Caco-2 (cell line): ENCODE data around the gene EEF1AKMT4. TPM values are rescaled to one million over a fixed set of nuclear protein-coding genes. Genes with fewer than 3 reads are reported as not detected.

Experiments
- BruUV-seq: library from RNA; stranded (reverse); fragments of 400-500 nt; replicated peaks from 2 replicates; lab custom pipeline; 2021; lab: Mats Ljungman, UMichigan
- CTCF ChIA-PET: fragments of 300-600 bp; sonication (Branson Sonifier 250); formaldehyde crosslinking; loops from one replicate; lab custom pipeline; 2022; ENCODE audit warnings: antibody characterized with exemption; lab: Charles Lee
- POLR2A ChIA-PET: fragments of 300-600 bp; sonication (Branson Sonifier 250); formaldehyde crosslinking; loops from one replicate; lab custom pipeline; 2022; ENCODE audit warnings: antibody characterized with exemption; lab: Charles Lee
- DNase-seq, 2 experiments: peaks; one replicate each; pipeline versions ENCODE4 v3.0.0 to v3.0.0-alpha.2; 2020 to 2022
- H3K27me3 ChIP-seq: replicated peaks from 2 replicates; pipeline ENCODE4 v1.6.0; 2011; ENCODE audit warnings: low read length; ENCODE audit not compliant: control insufficient read depth, insufficient read depth
- H3K36me3 ChIP-seq: 2 replicates; pipeline ENCODE4 v1.5.1; 2011; ENCODE audit warnings: low read length; ENCODE audit not compliant: control insufficient read depth, insufficient read depth
- H3K4me1 ChIP-seq: fragments of 250-450 bp; sonication (Bioruptor Pico); 2 replicates; pipeline ENCODE4 v1.5.1; 2020; ENCODE audit warnings: mild to moderate bottlenecking
- H3K4me3 ChIP-seq: 2 replicates; pipeline ENCODE4 v1.5.1; 2011; ENCODE audit warnings: low read depth, mild to moderate bottlenecking, control low read depth, low read length
- H3K9me3 ChIP-seq: fragments of 250-450 bp; sonication (Bioruptor Pico); 2 replicates; pipeline ENCODE4 v1.5.1; 2020; ENCODE audit warnings: mild to moderate bottlenecking, moderate library complexity
- H3K27ac Mint-ChIP-seq: one replicate; pipeline ENCODE4 v1.8.0; 2022; ENCODE audit warnings: mixed read lengths; ENCODE audit not compliant: unreplicated experiment
- H3K27me3 Mint-ChIP-seq: one replicate; pipeline ENCODE4 v1.8.0; 2022; ENCODE audit warnings: mixed read lengths; ENCODE audit not compliant: insufficient read depth, unreplicated experiment
- H3K36me3 Mint-ChIP-seq: one replicate; pipeline ENCODE4 v1.8.0; 2022; ENCODE audit warnings: mild to moderate bottlenecking, mixed read lengths; ENCODE audit not compliant: insufficient read depth, unreplicated experiment
- H3K4me1 Mint-ChIP-seq: one replicate; pipeline ENCODE4 v1.8.0; 2022; ENCODE audit warnings: low read depth, mixed read lengths; ENCODE audit not compliant: unreplicated experiment
- H3K4me3 Mint-ChIP-seq: one replicate; pipeline ENCODE4 v1.8.0; 2022; ENCODE audit warnings: mild to moderate bottlenecking, moderate library complexity, mixed read lengths; ENCODE audit not compliant: unreplicated experiment
- H3K9me3 Mint-ChIP-seq: one replicate; pipeline ENCODE4 v1.8.0; 2022; ENCODE audit warnings: mixed read lengths; ENCODE audit not compliant: unreplicated experiment
- CTCF ChIP-seq, 2 experiments: fragments of 200-600 bp in 1 of 2; IDR thresholded peaks; 1 replicate in 1 of 2; 2 replicates in 1 of 2; pipeline versions ENCODE4 v1.5.1 to v1.8.0; 2011 to 2022; ENCODE audit warnings: antibody characterized with exemption in 1 of 2, control low read depth in 1 of 2, inconsistent platforms in 1 of 2, low read depth in 1 of 2, low read length in 1 of 2, mild to moderate bottlenecking in 1 of 2, moderate library complexity in 1 of 2; ENCODE audit not compliant: insufficient read depth in 1 of 2, severe bottlenecking in 1 of 2, unreplicated experiment in 1 of 2
- intact Hi-C: fragments of 100-400 bp; cut with micrococcal nuclease; formaldehyde crosslinking; loops from one replicate; pipeline ENCODE4 v1.10.0; 2022; ENCODE audit not compliant: unreplicated experiment
- total RNA-seq: library from RNA; stranded (reverse); gene quantifications from 2 replicates; pipeline ENCODE4 v1.2.3, GENCODE V29; 2022

The EEF1AKMT4 gene
- total RNA-seq, 1 experiment from 2014 or later: 13.1 TPM

- ChIA-PET CTCF (interaction anchor here (1.0 kb wide), 1 partner anchor 17 kb away, joined by 4 read pairs; no protein-coding TSS in a partner anchor), POLR2A (no interaction called here)
- Histone ChIP-seq H3K27me3 (no peaks in the 10 kb centered on the region), H3K4me3 (no peak overlapping the region), H3K36me3 (no peaks in the 10 kb centered on the region), H3K9me3 (no peaks in the 10 kb centered on the region), H3K4me1 (no peaks in the 10 kb centered on the region)
- H3K4me3 Mint-ChIP-seq: no peak overlapping the region
- intact Hi-C loops: no loop called here
- H3K36me3 Mint-ChIP-seq: no peaks in the 10 kb centered on the region
- DNase-seq: no peak
- no peaks in the 10 kb centered on the region for H3K9me3 Mint-ChIP-seq
- BruUV-seq: no TSS peak
- H3K27me3 Mint-ChIP-seq: peaks cover 13% of the 10 kb centered on the region
- no peak overlapping the region for H3K27ac Mint-ChIP-seq
- no peaks in the 10 kb centered on the region for H3K4me1 Mint-ChIP-seq
- TF ChIP-seq CTCF (IDR thresholded peaks at IDR 0.05; ENCODE audit: insufficient read depth in 1 of 2, low read depth in 1 of 2, low read length in 1 of 2, severe bottlenecking in 1 of 2, unreplicated experiment in 1 of 2): no peak
Observed at GRCh38 chr3:184209146-184209923, 40.1 kb upstream of the EEF1AKMT4 start.

- Histone ChIP-seq H3K36me3 (no peaks in the 10 kb centered on the region), H3K27me3 (no peaks in the 10 kb centered on the region), H3K4me1 (no peaks in the 10 kb centered on the region), H3K9me3 (no peaks in the 10 kb centered on the region), H3K4me3 (no peak overlapping the region)
- no peaks in the 10 kb centered on the region for H3K9me3 Mint-ChIP-seq
- BruUV-seq: no TSS peak
- intact Hi-C loops: no loop called here
- H3K27ac Mint-ChIP-seq: no peak overlapping the region
- no peak overlapping the region for H3K4me3 Mint-ChIP-seq
- POLR2A ChIA-PET: no interaction called here
- no peak for DNase-seq
- no peak for TF ChIP-seq CTCF (IDR thresholded peaks at IDR 0.05; ENCODE audit: insufficient read depth in 1 of 2, low read depth in 1 of 2, low read length in 1 of 2, severe bottlenecking in 1 of 2, unreplicated experiment in 1 of 2)
- no peaks in the 10 kb centered on the region for H3K36me3 Mint-ChIP-seq
- peaks cover 13% of the 10 kb centered on the region for H3K27me3 Mint-ChIP-seq
- CTCF ChIA-PET: interaction anchor here (1.2 kb wide), 1 partner anchor 17 kb away, joined by 3 read pairs; no protein-coding TSS in a partner anchor
- H3K4me1 Mint-ChIP-seq: no peaks in the 10 kb centered on the region
Observed at GRCh38 chr3:184211297-184211696, 38.2 kb upstream of the EEF1AKMT4 start.

- intact Hi-C loops: no loop called here
- CTCF ChIA-PET: interaction anchor here (1.2 kb wide), 1 partner anchor 16 kb away, joined by 3 read pairs; no protein-coding TSS in a partner anchor
- H3K27me3 Mint-ChIP-seq: peaks cover 9% of the 10 kb centered on the region
- no peak overlapping the region for H3K4me3 ChIP-seq
- H3K36me3 ChIP-seq: no peaks in the 10 kb centered on the region
- H3K9me3 Mint-ChIP-seq: no peaks in the 10 kb centered on the region
- no peak for TF ChIP-seq CTCF (IDR thresholded peaks at IDR 0.05; ENCODE audit: insufficient read depth in 1 of 2, low read depth in 1 of 2, low read length in 1 of 2, severe bottlenecking in 1 of 2, unreplicated experiment in 1 of 2)
- H3K4me1 Mint-ChIP-seq: no peaks in the 10 kb centered on the region
- no peaks in the 10 kb centered on the region for H3K36me3 Mint-ChIP-seq
- H3K4me3 Mint-ChIP-seq: no peak overlapping the region
- BruUV-seq: no TSS peak
- POLR2A ChIA-PET: no interaction called here
- H3K27ac Mint-ChIP-seq: no peak overlapping the region
- no peaks in the 10 kb centered on the region for H3K27me3 ChIP-seq
- no peaks in the 10 kb centered on the region for H3K4me1 ChIP-seq
- no peaks in the 10 kb centered on the region for H3K9me3 ChIP-seq
- no peak for DNase-seq
Observed at GRCh38 chr3:184211718-184212117, 37.8 kb upstream of the EEF1AKMT4 start.
